Fibroblast of mammary gland (primary cell): Measurements from ENCODE around the gene CFAP126.
"Not testable (repeated sequence)": the region's sequence is repeated elsewhere in the genome, so short reads cannot be mapped to it uniquely, and the experiment has no call there.

Experiments
- DNase-seq: peaks from one replicate; pipeline ENCODE4 v3.0.0-alpha.2; 2010; ENCODE audit warnings: low read depth
- H3K4me3 ChIP-seq: 2 replicates; pipeline ENCODE4 v1.5.1; 2011; ENCODE audit warnings: low read depth, mild to moderate bottlenecking, low read length, moderate library complexity; ENCODE audit not compliant: control insufficient read depth
- TF ChIP-seq, protein P1 (sequence below): conservative IDR thresholded peaks from 2 replicates; pipeline ENCODE4 v1.5.1; 2011; ENCODE audit warnings: low read depth, low read length, inconsistent platforms; ENCODE audit not compliant: control insufficient read depth, insufficient read depth

Gene CFAP126

DNA sequence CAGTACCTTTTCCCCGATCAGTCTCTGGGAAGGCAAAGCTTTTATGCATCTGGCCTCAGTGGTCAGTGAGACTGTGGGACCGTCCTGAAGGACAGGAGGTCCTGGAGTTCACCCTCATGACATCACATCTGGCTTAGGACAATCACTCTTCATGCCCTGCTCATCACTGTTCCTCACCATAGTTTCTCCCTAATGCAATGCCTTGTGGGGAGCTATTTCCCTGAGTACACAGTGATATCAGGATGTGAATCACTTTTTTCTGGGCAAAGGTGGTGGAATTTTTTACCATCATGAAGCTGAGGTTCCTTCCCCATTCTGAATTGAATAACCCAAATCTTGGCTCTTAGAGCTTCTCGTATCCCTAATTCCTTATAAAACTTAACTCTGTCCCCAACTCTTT lies 34.8 kb upstream of the CFAP126 start:
- DNase-seq, result peak; percentile 78
- TF ChIP-seq, protein P1, sequence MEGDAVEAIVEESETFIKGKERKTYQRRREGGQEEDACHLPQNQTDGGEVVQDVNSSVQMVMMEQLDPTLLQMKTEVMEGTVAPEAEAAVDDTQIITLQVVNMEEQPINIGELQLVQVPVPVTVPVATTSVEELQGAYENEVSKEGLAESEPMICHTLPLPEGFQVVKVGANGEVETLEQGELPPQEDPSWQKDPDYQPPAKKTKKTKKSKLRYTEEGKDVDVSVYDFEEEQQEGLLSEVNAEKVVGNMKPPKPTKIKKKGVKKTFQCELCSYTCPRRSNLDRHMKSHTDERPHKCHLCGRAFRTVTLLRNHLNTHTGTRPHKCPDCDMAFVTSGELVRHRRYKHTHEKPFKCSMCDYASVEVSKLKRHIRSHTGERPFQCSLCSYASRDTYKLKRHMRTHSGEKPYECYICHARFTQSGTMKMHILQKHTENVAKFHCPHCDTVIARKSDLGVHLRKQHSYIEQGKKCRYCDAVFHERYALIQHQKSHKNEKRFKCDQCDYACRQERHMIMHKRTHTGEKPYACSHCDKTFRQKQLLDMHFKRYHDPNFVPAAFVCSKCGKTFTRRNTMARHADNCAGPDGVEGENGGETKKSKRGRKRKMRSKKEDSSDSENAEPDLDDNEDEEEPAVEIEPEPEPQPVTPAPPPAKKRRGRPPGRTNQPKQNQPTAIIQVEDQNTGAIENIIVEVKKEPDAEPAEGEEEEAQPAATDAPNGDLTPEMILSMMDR, result no peak
- H3K4me3 ChIP-seq, result no peak overlapping the region

DNA sequence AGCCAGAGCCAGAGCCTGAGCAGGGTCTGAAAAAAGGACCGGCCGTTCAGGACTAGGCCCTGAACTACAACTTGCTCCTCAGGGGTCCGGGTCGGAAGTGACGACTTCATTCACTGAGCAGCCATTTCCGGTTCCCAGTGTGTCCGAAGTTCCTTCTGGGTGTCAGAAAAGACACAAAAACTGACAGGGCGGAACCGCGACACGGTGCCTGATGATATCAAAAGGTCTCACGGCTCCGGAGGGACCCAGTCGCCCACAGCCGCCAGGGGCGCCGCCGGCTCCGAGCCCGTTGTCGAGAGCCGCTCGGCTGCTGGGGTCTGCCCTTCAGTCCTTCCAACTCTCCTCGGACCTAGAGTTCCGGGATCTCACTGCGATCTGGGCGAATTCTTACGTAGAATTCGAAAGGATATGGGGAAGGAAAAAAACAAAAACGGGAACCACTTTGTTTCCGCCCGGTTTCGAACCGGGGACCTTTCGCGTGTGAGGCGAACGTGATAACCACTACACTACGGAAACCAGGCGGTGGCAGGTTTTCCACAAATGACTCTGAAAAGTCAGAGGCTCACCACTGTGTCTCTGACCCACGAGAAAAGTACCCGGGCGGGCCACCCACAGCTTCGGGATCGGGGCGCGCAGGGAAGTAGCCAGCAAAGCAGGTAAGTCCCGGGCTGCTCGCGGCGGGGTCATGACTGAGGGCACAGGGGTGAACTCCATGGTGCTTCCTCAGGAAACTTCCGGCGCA lies 31.8 kb upstream of the CFAP126 start:
- peak; percentile 92 for DNase-seq
- TF ChIP-seq, protein P1, result peak; percentile 30
- peak overlapping the region; percentile 92 for H3K4me3 ChIP-seq

GRCh38 chr1:161398900-161399256 lies 31.2 kb upstream of the CFAP126 start:
- H3K4me3 ChIP-seq, result peak overlapping the region; percentile 92
- TF ChIP-seq, protein P1, result no peak
- no peak for DNase-seq

GRCh38 chr1:161397038-161397437 lies 29.4 kb upstream of the CFAP126 start:
- not testable (repeated sequence) for DNase-seq, H3K4me3 ChIP-seq

GRCh38 chr1:161393151-161393550 lies 25.5 kb upstream of the CFAP126 start:
- H3K4me3 ChIP-seq, result no peak overlapping the region
- TF ChIP-seq, protein P1, result no peak

GRCh38 chr1:161391611-161392010 lies 23.9 kb upstream of the CFAP126 start:
- TF ChIP-seq, protein P1, result no peak

More at GRCh38 chr1:161393151-161393550, 25.5 kb upstream of the CFAP126 start:
- no peak for DNase-seq

GRCh38 chr1:161391136-161391535 lies 23.5 kb upstream of the CFAP126 start:
- not testable (repeated sequence) for DNase-seq, H3K4me3 ChIP-seq

More at GRCh38 chr1:161391611-161392010, 23.9 kb upstream of the CFAP126 start:
- DNase-seq, result no peak
- H3K4me3 ChIP-seq, result no peak overlapping the region

DNA sequence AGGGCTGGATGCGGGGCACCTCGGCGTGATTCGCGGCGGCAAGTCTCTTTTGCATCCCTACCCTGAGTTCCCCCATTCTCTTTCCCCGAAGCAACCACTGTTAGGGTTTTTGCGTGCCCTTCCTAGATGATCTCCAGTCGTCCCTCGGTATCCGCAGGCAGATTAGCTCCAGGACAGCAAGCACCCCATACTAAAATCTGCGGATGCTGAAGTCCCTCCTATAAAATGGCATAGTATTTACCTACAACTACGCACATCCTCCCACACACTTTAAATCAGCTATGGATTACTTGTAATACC lies 22.8 kb upstream of the CFAP126 start:
- peak overlapping the region; percentile 81 for H3K4me3 ChIP-seq
- no peak for DNase-seq
- TF ChIP-seq, protein P1, result no peak
